Measurements from ENCODE around the gene EXOSC10. TPM values are rescaled to one million over a fixed set of nuclear protein-coding genes. Genes with fewer than 3 reads are reported as not detected.

EXOSC10 gene
- total and polyA plus RNA-seq, 9 of the 15 experiments (the other 6 are each of a cell fraction or from before 2014, with no cell fraction given) = 23.4 to 150 (median 105) TPM

DNA sequence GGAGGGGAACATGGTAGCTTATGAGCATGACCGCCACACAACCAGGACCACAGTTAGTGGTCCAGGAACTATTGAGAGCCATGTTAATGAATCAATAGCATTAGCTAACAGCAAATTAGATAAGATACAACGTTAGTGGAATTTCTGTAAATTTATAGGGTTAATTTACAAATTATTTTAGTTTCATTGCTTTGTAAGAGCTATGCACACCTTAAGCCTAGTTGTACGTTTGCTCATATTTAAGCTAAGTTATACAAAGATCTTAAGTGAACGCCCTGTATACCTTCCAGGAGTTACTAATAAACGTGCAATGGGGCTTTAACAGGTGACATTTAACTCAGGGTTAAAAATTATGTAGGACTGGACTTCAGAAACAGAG lies 749 bp downstream of the EXOSC10 start (continued):
- TF ChIP-seq, protein P1, sequence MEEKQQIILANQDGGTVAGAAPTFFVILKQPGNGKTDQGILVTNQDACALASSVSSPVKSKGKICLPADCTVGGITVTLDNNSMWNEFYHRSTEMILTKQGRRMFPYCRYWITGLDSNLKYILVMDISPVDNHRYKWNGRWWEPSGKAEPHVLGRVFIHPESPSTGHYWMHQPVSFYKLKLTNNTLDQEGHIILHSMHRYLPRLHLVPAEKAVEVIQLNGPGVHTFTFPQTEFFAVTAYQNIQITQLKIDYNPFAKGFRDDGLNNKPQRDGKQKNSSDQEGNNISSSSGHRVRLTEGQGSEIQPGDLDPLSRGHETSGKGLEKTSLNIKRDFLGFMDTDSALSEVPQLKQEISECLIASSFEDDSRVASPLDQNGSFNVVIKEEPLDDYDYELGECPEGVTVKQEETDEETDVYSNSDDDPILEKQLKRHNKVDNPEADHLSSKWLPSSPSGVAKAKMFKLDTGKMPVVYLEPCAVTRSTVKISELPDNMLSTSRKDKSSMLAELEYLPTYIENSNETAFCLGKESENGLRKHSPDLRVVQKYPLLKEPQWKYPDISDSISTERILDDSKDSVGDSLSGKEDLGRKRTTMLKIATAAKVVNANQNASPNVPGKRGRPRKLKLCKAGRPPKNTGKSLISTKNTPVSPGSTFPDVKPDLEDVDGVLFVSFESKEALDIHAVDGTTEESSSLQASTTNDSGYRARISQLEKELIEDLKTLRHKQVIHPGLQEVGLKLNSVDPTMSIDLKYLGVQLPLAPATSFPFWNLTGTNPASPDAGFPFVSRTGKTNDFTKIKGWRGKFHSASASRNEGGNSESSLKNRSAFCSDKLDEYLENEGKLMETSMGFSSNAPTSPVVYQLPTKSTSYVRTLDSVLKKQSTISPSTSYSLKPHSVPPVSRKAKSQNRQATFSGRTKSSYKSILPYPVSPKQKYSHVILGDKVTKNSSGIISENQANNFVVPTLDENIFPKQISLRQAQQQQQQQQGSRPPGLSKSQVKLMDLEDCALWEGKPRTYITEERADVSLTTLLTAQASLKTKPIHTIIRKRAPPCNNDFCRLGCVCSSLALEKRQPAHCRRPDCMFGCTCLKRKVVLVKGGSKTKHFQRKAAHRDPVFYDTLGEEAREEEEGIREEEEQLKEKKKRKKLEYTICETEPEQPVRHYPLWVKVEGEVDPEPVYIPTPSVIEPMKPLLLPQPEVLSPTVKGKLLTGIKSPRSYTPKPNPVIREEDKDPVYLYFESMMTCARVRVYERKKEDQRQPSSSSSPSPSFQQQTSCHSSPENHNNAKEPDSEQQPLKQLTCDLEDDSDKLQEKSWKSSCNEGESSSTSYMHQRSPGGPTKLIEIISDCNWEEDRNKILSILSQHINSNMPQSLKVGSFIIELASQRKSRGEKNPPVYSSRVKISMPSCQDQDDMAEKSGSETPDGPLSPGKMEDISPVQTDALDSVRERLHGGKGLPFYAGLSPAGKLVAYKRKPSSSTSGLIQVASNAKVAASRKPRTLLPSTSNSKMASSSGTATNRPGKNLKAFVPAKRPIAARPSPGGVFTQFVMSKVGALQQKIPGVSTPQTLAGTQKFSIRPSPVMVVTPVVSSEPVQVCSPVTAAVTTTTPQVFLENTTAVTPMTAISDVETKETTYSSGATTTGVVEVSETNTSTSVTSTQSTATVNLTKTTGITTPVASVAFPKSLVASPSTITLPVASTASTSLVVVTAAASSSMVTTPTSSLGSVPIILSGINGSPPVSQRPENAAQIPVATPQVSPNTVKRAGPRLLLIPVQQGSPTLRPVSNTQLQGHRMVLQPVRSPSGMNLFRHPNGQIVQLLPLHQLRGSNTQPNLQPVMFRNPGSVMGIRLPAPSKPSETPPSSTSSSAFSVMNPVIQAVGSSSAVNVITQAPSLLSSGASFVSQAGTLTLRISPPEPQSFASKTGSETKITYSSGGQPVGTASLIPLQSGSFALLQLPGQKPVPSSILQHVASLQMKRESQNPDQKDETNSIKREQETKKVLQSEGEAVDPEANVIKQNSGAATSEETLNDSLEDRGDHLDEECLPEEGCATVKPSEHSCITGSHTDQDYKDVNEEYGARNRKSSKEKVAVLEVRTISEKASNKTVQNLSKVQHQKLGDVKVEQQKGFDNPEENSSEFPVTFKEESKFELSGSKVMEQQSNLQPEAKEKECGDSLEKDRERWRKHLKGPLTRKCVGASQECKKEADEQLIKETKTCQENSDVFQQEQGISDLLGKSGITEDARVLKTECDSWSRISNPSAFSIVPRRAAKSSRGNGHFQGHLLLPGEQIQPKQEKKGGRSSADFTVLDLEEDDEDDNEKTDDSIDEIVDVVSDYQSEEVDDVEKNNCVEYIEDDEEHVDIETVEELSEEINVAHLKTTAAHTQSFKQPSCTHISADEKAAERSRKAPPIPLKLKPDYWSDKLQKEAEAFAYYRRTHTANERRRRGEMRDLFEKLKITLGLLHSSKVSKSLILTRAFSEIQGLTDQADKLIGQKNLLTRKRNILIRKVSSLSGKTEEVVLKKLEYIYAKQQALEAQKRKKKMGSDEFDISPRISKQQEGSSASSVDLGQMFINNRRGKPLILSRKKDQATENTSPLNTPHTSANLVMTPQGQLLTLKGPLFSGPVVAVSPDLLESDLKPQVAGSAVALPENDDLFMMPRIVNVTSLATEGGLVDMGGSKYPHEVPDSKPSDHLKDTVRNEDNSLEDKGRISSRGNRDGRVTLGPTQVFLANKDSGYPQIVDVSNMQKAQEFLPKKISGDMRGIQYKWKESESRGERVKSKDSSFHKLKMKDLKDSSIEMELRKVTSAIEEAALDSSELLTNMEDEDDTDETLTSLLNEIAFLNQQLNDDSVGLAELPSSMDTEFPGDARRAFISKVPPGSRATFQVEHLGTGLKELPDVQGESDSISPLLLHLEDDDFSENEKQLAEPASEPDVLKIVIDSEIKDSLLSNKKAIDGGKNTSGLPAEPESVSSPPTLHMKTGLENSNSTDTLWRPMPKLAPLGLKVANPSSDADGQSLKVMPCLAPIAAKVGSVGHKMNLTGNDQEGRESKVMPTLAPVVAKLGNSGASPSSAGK (IDR thresholded peaks at IDR 0.05) = peak; percentile 17; the same call in 1 of the 2 replicates
- TF ChIP-seq, protein P2, sequence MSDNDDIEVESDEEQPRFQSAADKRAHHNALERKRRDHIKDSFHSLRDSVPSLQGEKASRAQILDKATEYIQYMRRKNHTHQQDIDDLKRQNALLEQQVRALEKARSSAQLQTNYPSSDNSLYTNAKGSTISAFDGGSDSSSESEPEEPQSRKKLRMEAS (CRISPR knock-in tag; IDR thresholded peaks at IDR 0.05) = no peak
- no peak for TF ChIP-seq FOS (IDR thresholded peaks at IDR 0.05; ENCODE audit: extremely low read depth, insufficient read length)
- TF ChIP-seq ZNF707 (CRISPR knock-in tag; conservative IDR thresholded peaks at IDR 0.05) = no peak
- no peak for TF ChIP-seq CBX5 (IDR thresholded peaks at IDR 0.05; ENCODE audit: borderline replicate concordance, low read depth)
- TF ChIP-seq HDAC3 (IDR thresholded peaks at IDR 0.05; ENCODE audit: borderline replicate concordance, partially characterized antibody) = peak; percentile 66
- TF ChIP-seq, protein P3, sequence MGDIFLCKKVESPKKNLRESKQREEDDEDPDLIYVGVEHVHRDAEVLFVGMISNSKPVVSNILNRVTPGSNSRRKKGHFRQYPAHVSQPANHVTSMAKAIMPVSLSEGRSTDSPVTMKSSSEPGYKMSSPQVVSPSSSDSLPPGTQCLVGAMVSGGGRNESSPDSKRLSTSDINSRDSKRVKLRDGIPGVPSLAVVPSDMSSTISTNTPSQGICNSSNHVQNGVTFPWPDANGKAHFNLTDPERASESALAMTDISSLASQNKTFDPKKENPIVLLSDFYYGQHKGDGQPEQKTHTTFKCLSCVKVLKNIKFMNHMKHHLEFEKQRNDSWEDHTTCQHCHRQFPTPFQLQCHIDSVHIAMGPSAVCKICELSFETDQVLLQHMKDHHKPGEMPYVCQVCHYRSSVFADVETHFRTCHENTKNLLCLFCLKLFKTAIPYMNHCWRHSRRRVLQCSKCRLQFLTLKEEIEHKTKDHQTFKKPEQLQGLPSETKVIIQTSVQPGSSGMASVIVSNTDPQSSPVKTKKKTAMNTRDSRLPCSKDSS (IDR thresholded peaks at IDR 0.05; ENCODE audit: low read depth, partially characterized antibody) = no peak
- no peak for TF ChIP-seq SMAD4 (CRISPR knock-in tag; conservative IDR thresholded peaks at IDR 0.05)
- TF ChIP-seq NFIC (IDR thresholded peaks at IDR 0.05) = no peak
- TF ChIP-seq HLTF (IDR thresholded peaks at IDR 0.05) = no peak
- no peak for TF ChIP-seq ZNF695 (CRISPR knock-in tag; IDR thresholded peaks at IDR 0.05)
- no peak for TF ChIP-seq MEIS2 (IDR thresholded peaks at IDR 0.05; ENCODE audit: partially characterized antibody)
- TF ChIP-seq TEAD4 (IDR thresholded peaks at IDR 0.05; ENCODE audit: low read length) = 0 out of 2 replicates have a peak, but pooled peaks have one; percentile 5
- no peak for TF ChIP-seq TEAD4 (CRISPR knock-in tag; IDR thresholded peaks at IDR 0.05; ENCODE audit: borderline replicate concordance)

Measured in K562 (cell line).